ENCODE results near the gene PDGFRB. TPM values are rescaled to one million over a fixed set of nuclear protein-coding genes. Genes with fewer than 3 reads are reported as not detected.
"Not testable (repeated sequence)": the region's sequence is repeated elsewhere in the genome, so short reads cannot be mapped to it uniquely, and the experiment has no call there.

Gene PDGFRB
- total RNA-seq, 4 donors from 2014 or later = 33.9 to 88.7 (median 41.7) TPM

GRCh38 chr5:150085950-150086715 is 69.5 kb downstream of the PDGFRB start, which contains the start of gene CSF1R:
Gene CSF1R (minus strand): TSS chr5:150086554. CDS start chr5:150086427, 127 bp downstream.
- H3K4me3 ChIP-seq (ENCODE audit: low read depth, poor library complexity, severe bottlenecking) = peak within 1 kb of the TSS; percentile 23
- DNase-seq (ENCODE audit: low spot score in 2 of 2) = peak in 1 of 2 donors; percentile 65
- TF ChIP-seq CTCF (IDR thresholded peaks at IDR 0.05) (no peak), POLR2A (IDR thresholded peaks at IDR 0.05) (no peak)
- intact Hi-C loops (cut with DNase I; ENCODE audit: low total_unique reads) = no loop called here
- 88 to 89% methylated on average over 9 of the region's 9 CpGs for WGBS, 2 donors

DNA sequence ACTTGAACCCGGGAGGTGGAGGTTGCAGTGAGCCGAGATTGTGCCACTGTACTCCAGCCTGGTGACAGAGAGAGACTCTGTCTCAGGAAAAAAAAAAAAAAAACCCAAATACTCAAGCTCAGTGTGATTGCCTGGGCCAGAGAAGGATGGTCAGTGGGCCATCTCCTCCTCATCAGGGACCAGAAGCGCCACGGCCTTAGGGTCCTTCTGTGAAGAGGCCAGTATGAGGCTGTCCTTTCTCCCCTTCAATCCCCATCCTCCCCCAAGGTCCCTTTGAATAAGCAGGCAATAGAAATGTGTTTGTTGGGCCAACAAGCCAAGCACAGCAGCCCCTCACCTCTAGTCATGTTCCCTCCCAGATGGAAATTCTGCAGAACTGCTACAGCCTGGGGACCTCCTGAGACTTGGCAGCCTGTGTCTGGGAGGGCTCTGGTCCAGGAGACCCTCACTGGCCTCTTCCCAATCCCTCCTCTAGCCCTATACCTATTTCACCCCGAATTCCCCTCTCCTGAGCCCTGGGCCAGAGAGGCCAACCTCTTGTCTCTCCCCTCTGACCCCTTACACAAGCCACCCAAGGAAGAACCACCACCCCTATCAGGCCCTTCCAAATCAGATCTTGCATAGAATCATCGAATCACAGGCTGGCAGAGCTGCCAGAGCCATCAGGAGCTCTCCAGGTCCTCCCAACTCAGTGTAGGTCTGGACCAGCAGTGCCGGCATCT is 70.3 kb downstream of the PDGFRB start:
- WGBS, 2 donors = 75 to 91% methylated on average over 7 of the region's 7 CpGs
- no peak overlapping the region for H3K4me3 ChIP-seq (ENCODE audit: low read depth, poor library complexity, severe bottlenecking)
- intact Hi-C loops (cut with DNase I; ENCODE audit: low total_unique reads) = no loop called here
- DNase-seq (ENCODE audit: low spot score in 2 of 2) = peak in 1 of 2 donors; percentile 57
- no peak for TF ChIP-seq POLR2A (IDR thresholded peaks at IDR 0.05)
- TF ChIP-seq CTCF (IDR thresholded peaks at IDR 0.05) = no peak

DNA sequence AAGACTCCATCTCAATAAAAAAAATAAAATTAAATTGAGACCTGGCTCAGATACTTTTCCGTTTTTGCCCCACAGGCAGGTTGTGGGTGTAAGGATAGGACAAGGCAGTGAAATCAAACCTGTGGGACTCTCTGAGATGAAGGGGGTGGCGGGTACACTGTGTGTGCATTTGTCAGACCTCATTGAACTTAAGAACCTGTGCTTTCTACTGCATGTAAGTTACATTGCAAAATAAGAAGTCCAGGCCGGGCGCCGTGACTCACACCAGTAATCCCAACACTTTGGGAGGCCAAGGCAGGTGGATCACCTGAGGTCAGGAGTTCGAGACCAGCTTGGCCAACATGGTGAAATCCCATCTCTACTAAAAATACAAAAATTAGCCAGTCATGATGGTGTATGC is 70.9 kb downstream of the PDGFRB start:
- 92 to 97% methylated on average over 6 of the region's 6 CpGs for whole genome bisulfite sequencing, 2 donors
- DNase-seq (ENCODE audit: low spot score in 2 of 2) = peak in 1 of 2 donors; percentile 76
- H3K4me3 ChIP-seq (ENCODE audit: low read depth, poor library complexity, severe bottlenecking); intact Hi-C loops (cut with DNase I; ENCODE audit: low total_unique reads): not testable (repeated sequence)

DNA sequence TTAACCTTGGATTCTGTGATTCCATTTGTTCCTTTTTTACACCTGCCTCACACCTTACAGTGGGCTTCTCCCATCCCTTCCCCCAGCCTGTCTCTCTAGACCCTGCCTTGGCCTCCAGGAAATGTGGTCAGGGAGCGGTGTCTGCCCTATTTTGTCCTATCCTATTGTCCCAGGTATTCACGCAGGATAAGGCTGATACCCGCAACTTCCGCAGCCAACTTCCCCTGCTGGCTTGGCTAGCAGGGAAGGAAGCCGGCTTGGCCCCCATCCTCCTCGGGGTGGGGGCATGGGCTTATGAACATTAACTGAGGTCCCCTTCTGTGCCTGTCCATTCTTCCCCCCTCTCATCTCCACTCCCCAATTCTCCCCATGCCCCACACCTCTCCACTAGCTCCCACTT is 72.8 kb downstream of the PDGFRB start:
- peak in 1 of 2 donors; percentile 80 for DNase-seq (ENCODE audit: low spot score in 2 of 2)
- TF ChIP-seq CTCF (IDR thresholded peaks at IDR 0.05) (no peak), POLR2A (IDR thresholded peaks at IDR 0.05) (no peak)
- no peak overlapping the region for H3K4me3 ChIP-seq (ENCODE audit: low read depth, poor library complexity, severe bottlenecking)
- intact Hi-C loops (cut with DNase I; ENCODE audit: low total_unique reads) = no loop called here
- 71 to 72% methylated on average over 6 of the region's 6 CpGs for WGBS, 2 donors

DNA sequence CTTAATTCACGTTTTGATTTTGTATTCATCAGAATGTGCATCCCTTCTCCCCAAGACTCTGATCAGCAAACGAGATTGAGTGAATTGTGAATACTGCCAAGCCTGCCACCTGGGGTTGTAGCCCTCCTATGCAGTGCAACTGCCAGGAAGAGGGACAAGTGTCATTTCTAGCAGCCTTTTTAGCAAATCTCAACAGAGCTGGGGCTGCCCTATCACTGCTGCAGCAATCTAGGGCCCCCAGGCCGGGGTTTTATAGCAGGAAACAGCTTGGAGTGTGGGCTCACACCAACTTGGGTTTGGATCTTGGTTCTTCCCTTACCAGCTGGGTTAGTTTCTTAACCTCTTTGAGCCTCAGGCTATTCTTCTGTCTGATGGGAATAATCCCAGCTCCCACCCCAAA is 73.3 kb downstream of the PDGFRB start:
- no peak for TF ChIP-seq CTCF (IDR thresholded peaks at IDR 0.05)
- 58 to 61% methylated on average over 3 of the region's 3 CpGs for WGBS, 2 donors
- peak in 1 of 2 donors; percentile 62 for DNase-seq (ENCODE audit: low spot score in 2 of 2)
- no peak overlapping the region for H3K4me3 ChIP-seq (ENCODE audit: low read depth, poor library complexity, severe bottlenecking)
- intact Hi-C loops (cut with DNase I; ENCODE audit: low total_unique reads) = no loop called here

- DNase-seq (ENCODE audit: low spot score in 2 of 2) = peak; percentile 66 to 89
- intact Hi-C loops (cut with DNase I; ENCODE audit: low total_unique reads) = no loop called here
- no peak overlapping the region for H3K4me3 ChIP-seq (ENCODE audit: low read depth, poor library complexity, severe bottlenecking)
- no peak for TF ChIP-seq CTCF (IDR thresholded peaks at IDR 0.05)
- TF ChIP-seq POLR2A (IDR thresholded peaks at IDR 0.05) = no peak
- 37 to 49% methylated on average over 13 to 15 of the region's 15 CpGs for WGBS, 2 donors
These were observed 73.9 kb downstream of the PDGFRB start for GRCh38 chr5:150081541-150082283.
